Fibroblast of skin of right quadriceps (primary cell): ENCODE measurements around the gene DYSF.
A peak's percentile ranks its signal among the peaks of the same experiment; 100 is the strongest.

Experiments used
- DNase-seq: peaks from one replicate; pipeline ENCODE4 v3.0.0-alpha.2; 2013

Gene DYSF

GRCh38 chr2:71604726-71605120 lies 151.4 kb downstream of the DYSF start:
- DNase-seq: no peak

- DNase-seq: no peak
These were observed 151.8 kb downstream of the DYSF start for GRCh38 chr2:71605173-71605641.

GRCh38 chr2:71605781-71606241 lies 152.4 kb downstream of the DYSF start:
- no peak for DNase-seq

GRCh38 chr2:71606244-71606643 lies 152.9 kb downstream of the DYSF start:
- no peak for DNase-seq

GRCh38 chr2:71607151-71607889 lies 154.0 kb downstream of the DYSF start:
- DNase-seq: no peak

GRCh38 chr2:71608034-71608433 lies 154.7 kb downstream of the DYSF start:
- DNase-seq: no peak

- DNase-seq: no peak
These were observed 155.1 kb downstream of the DYSF start for GRCh38 chr2:71608441-71608840.

- no peak for DNase-seq
These were observed 155.7 kb downstream of the DYSF start for GRCh38 chr2:71609029-71609428.

GRCh38 chr2:71609441-71609840 lies 156.1 kb downstream of the DYSF start:
- DNase-seq: peak; percentile 61

- peak; percentile 55 for DNase-seq
These were observed 156.6 kb downstream of the DYSF start for GRCh38 chr2:71609958-71610357.

- DNase-seq: no peak
These were observed 157.3 kb downstream of the DYSF start for GRCh38 chr2:71610671-71611070.

GRCh38 chr2:71611247-71611646 lies 157.9 kb downstream of the DYSF start:
- no peak for DNase-seq

GRCh38 chr2:71611781-71612527 lies 158.6 kb downstream of the DYSF start:
- DNase-seq: no peak

- DNase-seq: no peak
These were observed 159.4 kb downstream of the DYSF start for GRCh38 chr2:71612581-71613402.

GRCh38 chr2:71613403-71613952 lies 160.1 kb downstream of the DYSF start:
- no peak for DNase-seq

- no peak for DNase-seq
These were observed 160.9 kb downstream of the DYSF start for GRCh38 chr2:71613953-71614925.

GRCh38 chr2:71614976-71615766 lies 161.8 kb downstream of the DYSF start:
- peak; percentile 42 for DNase-seq

- no peak for DNase-seq
These were observed 162.7 kb downstream of the DYSF start for GRCh38 chr2:71615767-71616730.

GRCh38 chr2:71617266-71617665 lies 163.9 kb downstream of the DYSF start:
- DNase-seq: no peak
